Measurements from ENCODE around the gene MX1.

MX1 gene, protein sequence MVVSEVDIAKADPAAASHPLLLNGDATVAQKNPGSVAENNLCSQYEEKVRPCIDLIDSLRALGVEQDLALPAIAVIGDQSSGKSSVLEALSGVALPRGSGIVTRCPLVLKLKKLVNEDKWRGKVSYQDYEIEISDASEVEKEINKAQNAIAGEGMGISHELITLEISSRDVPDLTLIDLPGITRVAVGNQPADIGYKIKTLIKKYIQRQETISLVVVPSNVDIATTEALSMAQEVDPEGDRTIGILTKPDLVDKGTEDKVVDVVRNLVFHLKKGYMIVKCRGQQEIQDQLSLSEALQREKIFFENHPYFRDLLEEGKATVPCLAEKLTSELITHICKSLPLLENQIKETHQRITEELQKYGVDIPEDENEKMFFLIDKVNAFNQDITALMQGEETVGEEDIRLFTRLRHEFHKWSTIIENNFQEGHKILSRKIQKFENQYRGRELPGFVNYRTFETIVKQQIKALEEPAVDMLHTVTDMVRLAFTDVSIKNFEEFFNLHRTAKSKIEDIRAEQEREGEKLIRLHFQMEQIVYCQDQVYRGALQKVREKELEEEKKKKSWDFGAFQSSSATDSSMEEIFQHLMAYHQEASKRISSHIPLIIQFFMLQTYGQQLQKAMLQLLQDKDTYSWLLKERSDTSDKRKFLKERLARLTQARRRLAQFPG

DNA sequence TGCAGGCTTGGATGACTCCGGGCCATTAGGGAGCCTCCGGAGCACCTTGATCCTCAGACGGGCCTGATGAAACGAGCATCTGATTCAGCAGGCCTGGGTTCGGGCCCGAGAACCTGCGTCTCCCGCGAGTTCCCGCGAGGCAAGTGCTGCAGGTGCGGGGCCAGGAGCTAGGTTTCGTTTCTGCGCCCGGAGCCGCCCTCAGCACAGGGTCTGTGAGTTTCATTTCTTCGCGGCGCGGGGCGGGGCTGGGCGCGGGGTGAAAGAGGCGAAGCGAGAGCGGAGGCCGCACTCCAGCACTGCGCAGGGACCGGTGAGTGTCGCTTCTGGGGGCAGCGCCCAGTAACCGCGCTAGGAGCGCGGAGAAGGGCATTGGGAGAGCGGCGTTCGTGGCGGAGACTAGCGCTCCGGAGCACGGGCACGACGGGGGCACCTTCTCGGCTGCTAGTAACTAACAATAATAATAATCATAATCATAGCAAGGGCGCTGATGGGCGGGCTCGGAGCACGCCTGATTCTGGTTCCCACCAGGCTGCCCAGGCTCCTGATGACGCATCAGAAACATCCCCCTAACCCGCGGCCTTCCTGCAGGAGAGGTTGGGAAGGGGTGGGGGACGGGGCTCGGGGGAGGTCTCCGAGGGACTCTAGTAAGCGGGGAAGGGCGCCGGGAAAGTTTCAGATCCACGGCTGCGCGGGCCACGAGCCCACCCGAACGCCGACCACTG lies at the start of gene MX1:
Gene MX1, plus strand, starts transcription at position 286 of the 722 bp plus-strand sequence. CDS start 5,832 bp downstream, outside the sequence.
- peak; percentile 62 for DNase-seq

- DNase-seq: no peak
Observed at GRCh38 chr21:41377715-41378114, 48.3 kb upstream of the MX1 start.

- no peak for DNase-seq
Observed at GRCh38 chr21:41378849-41379248, 47.2 kb upstream of the MX1 start.

- no peak for DNase-seq
Observed at GRCh38 chr21:41379901-41380300, 46.1 kb upstream of the MX1 start.

GRCh38 chr21:41381731-41382130 lies 44.3 kb upstream of the MX1 start:
- DNase-seq: no peak

DNA sequence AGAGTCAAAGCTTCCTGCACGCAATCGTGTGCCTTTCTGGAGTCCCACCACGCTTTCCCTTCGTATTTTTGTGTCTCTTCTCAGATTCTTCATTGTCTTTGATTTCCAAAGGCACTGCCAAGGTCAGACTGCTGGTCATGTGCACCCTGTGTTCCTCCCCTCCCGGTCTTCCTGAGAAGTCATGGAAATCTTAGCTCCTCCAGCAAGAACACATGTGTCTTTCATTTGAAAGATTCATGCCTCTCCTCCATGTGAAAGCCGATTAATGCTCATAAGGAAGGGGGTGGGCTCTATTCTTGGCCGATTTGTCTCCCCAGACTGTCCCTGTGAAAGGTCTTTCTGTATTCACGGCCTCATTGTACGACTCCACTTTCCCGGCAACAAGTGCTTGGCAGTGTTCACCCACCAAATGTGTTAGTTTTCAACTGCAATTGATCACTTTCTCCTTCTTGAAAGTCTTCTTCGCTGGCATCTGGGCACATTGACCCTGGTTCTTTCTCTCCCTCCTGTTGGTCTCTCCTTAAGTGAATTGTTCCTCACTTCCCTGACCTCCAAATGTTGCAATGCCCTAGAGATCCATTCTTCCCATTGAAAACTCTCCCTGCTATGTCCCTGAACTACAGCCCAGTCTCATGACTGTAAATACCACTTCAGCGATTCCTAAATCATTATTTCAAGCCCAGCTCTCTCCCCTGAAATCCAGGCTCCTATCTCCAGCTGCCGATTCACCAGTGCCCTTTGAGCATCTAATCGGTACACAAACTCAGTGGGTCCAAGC lies 38.8 kb upstream of the MX1 start:
- no peak for DNase-seq

DNA sequence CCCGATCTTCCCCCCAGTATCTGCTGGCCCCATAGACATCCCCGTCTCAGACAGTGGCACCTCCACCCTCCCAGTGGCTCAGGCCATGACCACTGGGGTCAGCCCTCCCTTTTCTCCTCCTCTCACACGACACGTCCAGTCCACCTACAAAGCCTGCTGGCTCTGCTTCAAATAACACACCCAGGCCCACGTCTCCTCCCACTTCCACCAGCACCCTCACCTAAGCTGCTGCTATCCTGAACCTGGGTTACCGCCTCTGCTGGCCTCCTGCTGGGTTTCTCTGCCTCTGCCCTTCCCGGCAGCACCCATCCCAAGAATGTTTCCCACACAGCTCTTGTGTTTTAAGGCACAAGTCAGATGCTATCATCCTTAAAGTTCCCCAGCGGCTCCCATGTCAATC lies 38.2 kb upstream of the MX1 start:
- DNase-seq: no peak

GRCh38 chr21:41388259-41388658 lies 37.8 kb upstream of the MX1 start:
- no peak for DNase-seq

- no peak for DNase-seq
Observed at GRCh38 chr21:41390043-41390639, 35.9 kb upstream of the MX1 start.

DNA sequence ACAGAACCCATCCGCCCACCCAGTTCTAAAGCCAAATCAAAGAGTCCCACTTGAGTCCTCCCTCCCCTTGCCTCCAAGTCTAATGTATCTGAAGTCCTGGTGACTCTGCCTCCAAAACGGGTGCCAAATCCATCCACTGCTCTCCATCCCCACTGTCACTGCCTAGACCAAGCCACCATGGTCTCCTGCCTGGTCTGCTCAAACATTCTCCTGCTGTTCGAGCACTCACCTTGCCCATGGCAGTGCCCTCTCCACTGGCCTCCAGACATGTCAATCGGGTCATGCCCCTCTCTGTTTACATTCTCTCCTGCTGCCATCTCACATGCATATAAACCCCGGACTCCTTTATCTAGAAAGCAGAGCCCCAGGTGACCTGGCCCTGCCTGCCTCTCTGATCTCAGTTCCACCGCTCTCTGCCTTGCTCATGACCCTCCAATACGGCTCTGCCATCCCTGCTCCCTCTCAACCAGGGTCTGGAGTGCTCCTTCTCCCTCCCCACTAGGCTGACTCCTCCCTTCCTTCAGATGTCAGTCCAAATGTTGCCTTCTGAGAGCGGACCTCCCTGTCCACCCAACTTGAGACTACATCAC lies 32.1 kb upstream of the MX1 start:
- no peak for DNase-seq

GRCh38 chr21:41396558-41397075 lies 29.4 kb upstream of the MX1 start:
- DNase-seq: no peak

DNA sequence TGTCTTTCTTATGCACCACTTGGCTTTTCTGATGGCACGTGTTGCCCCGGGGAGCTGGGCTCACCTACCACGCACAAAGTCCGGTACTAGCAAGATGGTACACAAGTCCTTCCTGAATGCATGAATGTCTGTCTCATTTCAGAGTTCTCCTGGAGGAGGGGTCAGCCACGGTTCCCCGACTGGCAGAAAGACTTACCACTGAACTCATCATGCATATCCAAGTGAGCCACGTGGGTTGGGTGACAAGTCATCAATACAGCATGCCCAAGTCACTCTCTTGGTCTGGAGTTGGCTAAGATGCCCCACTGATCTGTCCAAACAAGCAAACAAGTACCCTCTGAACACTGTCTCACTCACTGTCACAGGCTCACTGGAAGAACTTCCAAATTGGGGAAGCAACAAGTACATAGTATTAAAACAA lies 28.6 kb upstream of the MX1 start:
- DNase-seq: no peak

DNA sequence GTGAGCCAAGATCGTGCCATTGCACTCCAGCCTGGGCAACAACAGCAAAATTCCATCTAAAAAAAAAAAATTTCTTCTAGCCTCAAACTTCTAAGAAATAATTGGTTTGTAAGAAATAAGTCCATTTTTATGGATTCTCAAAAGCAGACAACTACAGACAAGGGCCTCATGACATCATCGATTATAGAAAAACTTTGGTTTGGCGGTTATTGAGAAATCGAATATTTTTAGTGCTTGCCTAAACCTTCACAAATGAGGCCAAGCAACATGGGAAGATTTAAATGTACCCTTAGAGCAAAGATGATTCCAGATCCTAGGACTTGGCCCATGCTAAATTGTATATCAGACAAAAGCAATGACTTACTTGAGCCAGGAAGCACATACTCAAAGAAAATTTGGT lies 27.8 kb upstream of the MX1 start:
- no peak for DNase-seq

- no peak for DNase-seq
Observed at GRCh38 chr21:41398831-41399230, 27.2 kb upstream of the MX1 start.

DNA sequence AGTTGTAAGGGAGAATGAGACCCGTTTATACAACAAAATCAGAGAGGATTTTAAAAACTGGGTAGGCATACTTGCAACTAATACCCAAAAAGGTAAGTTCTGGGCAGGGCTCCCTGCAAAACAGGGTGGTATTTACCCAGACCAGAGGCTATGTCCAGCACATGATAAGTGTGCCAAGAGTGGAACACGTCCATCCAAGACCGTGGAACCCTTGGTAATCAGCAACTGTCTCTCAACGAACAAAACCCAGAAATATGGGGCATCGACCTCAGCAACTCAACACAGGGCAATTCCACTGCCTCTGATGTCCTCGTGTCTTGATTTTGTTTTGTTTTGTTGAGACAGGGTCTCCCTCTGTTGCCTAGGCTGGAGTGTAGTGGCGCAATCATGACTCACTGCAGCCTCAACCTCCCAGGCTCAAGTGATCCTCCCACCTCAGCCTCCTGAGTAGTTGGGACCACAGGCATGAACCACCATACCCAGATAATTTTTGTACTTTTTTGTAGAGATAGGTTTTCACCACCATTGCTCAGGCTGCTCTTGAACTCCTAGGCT lies 26.7 kb upstream of the MX1 start:
- DNase-seq: no peak

- no peak for DNase-seq
Observed at GRCh38 chr21:41402231-41402630, 23.8 kb upstream of the MX1 start.

DNA sequence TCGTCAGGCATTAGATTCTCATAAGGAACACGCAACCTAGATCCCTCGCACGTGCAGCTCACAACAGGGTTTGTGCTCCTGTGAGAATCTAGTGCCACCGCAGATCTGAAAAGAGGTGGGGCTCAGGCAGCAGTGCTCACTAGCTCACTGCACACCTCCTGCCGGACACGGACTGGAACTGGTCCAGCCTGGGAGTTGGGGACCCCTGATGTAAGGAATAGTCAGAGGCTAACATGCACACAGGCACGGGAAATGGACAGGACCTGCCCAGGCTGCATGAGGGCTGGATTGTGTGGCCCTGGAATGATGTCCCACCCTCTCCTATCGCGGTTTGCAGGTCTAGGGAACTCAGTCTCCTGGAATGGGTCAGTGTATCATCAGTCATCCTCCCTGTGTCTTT lies 23.2 kb upstream of the MX1 start:
- no peak for DNase-seq

DNA sequence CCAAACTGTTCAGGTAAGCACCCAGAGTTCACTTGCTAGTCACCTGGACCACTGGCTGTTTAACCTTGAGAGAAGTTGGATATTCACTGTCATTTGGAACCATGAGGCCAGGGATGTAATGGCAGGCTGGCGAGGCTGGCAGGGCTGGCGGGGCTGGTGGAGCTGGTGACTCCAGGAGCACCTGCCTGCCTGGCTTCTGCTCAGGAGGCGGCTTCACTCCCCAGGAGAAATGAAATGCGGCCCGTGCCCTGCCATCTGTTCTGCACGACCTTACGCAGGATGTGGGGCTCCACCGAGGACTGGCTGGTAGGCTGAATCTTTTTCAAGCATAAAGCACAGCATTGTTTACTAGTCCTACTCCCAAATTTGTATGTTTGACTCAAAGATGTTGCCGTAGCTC lies 22.7 kb upstream of the MX1 start:
- DNase-seq: no peak

GRCh38 chr21:41403966-41404365 lies 22.1 kb upstream of the MX1 start:
- no peak for DNase-seq

GRCh38 chr21:41405321-41405720 lies 20.7 kb upstream of the MX1 start:
- DNase-seq: no peak

GRCh38 chr21:41406340-41406739 lies 19.7 kb upstream of the MX1 start:
- DNase-seq: no peak

Data from femur (tissue), 1 donor.